Measurements from ENCODE around the gene EFHC2.

Gene EFHC2

GRCh38 chrX:44099366-44099765 is 244.1 kb downstream of the EFHC2 start:
- no peak for TF ChIP-seq CTCF (IDR thresholded peaks at IDR 0.05; ENCODE audit: borderline replicate concordance, control extremely low read depth, extremely low read depth, insufficient read depth, missing control alignments)
- DNase-seq (ENCODE audit: low spot score) = no peak
- in situ Hi-C loops (cut with MboI; ENCODE audit: low sequenced_read_pairs, unreplicated experiment) = no loop called here

Measured in GM13976 (cell line).